HCT116 (cell line): ENCODE measurements around the gene ZNF283. TPM values are rescaled to one million over a fixed set of nuclear protein-coding genes. Genes with fewer than 3 reads are reported as not detected.
A peak's percentile ranks its signal among the peaks of the same experiment; 100 is the strongest.

Experiments used
- ATAC-seq: fragments of 200-7000 bp; cut with Tn5 transposase; 2 replicates; pipeline ENCODE4 v1.9.1; 2020; ENCODE audit warnings: mild to moderate bottlenecking, moderate library complexity
- BruUV-seq: library from RNA; stranded (reverse); fragments of 400-500 nt; replicated peaks from 2 replicates; lab custom pipeline; 2021; lab: Mats Ljungman, UMichigan
- CTCF ChIA-PET: fragments of 300-600 bp; sonication (Branson Sonifier 250); formaldehyde crosslinking; loops from one replicate; lab custom pipeline; 2021; ENCODE audit warnings: antibody characterized with exemption; lab: Charles Lee
- POLR2A ChIA-PET: fragments of 300-600, 350-600 bp; sonication (Branson Sonifier 250); formaldehyde crosslinking; loops from one replicate; lab custom pipeline; 2021; ENCODE audit warnings: antibody characterized with exemption; lab: Charles Lee
- RAD21 ChIA-PET, 2 experiments: fragments of 300-600 bp; sonication (Branson Sonifier 250); formaldehyde crosslinking; loops; one replicate each; lab custom pipeline; 2023; ENCODE audit warnings: low total read pairs in 2 of 2; ENCODE audit not compliant: uncharacterized antibody in 2 of 2, unreplicated experiment in 2 of 2, low non-redundant PET in 1 of 2; lab: Charles Lee
- DNase-seq: peaks from one replicate; pipeline ENCODE4 v3.0.0-alpha.2; 2010; ENCODE audit warnings: low read depth, low spot score
- H2AFZ ChIP-seq: fragments of 200-600 bp; shearing (Covaris generic), sonication (generic); 2 replicates; pipeline ENCODE4 v1.6.1; 2017; ENCODE audit warnings: low read depth, mixed run types, mixed read lengths, antibody characterized with exemption, low read length; ENCODE audit not compliant: poor library complexity, severe bottlenecking
- H3K27ac ChIP-seq: 2 replicates; pipeline ENCODE4 v1.5.1; 2012; ENCODE audit warnings: low read depth, low read length
- H3K27me3 ChIP-seq: fragments of 200-600 bp; sonication (generic); 2 replicates; pipeline ENCODE4 v1.6.1; 2016; ENCODE audit warnings: mixed run types, low read length, mixed read lengths; ENCODE audit not compliant: insufficient read depth
- H3K36me3 ChIP-seq, 2 experiments: fragments of 200-500 bp in 1 of 2; fragments of 200-600 bp in 1 of 2; sonication (Bioruptor generic) in 1 of 2; sonication (generic) in 1 of 2; 2 replicates each; pipeline versions ENCODE4 v1.5.1 to v1.6.1; 2014 to 2016; ENCODE audit warnings: low read length in 2 of 2, inconsistent platforms in 1 of 2, mixed read lengths in 1 of 2, mixed run types in 1 of 2; ENCODE audit not compliant: insufficient read depth in 2 of 2, control insufficient read depth in 1 of 2
- H3K4me1 ChIP-seq, 2 experiments: fragments of 200-600 bp in 1 of 2; sonication (generic) in 1 of 2; 2 replicates each; pipeline versions ENCODE4 v1.5.1 to v1.6.1; 2012 to 2017; ENCODE audit warnings: low read length in 2 of 2, inconsistent platforms in 1 of 2, mild to moderate bottlenecking in 1 of 2, mixed read lengths in 1 of 2, mixed run types in 1 of 2, moderate library complexity in 1 of 2; ENCODE audit not compliant: insufficient read depth in 2 of 2, control insufficient read depth in 1 of 2
- H3K4me2 ChIP-seq: fragments of 200-600 bp; sonication (generic); 2 replicates; pipeline ENCODE4 v1.6.1; 2017; ENCODE audit warnings: mixed run types, low read length, mixed read lengths
- H3K4me3 ChIP-seq, 2 experiments: fragments of 200-600 bp in 1 of 2; sonication (generic) in 1 of 2; replicated peaks in 1 of 2; 2 replicates each; pipeline ENCODE4 v1.5.1; 2011 to 2016; ENCODE audit warnings: low read length in 2 of 2, control low read depth in 1 of 2, low read depth in 1 of 2, mild to moderate bottlenecking in 1 of 2, mixed read lengths in 1 of 2, mixed run types in 1 of 2
- H3K79me2 ChIP-seq: fragments of 200-600 bp; sonication (generic); 2 replicates; pipeline ENCODE4 v1.6.1; 2017; ENCODE audit warnings: mild to moderate bottlenecking, mixed run types, low read length, moderate library complexity, mixed read lengths; ENCODE audit not compliant: insufficient read depth
- H3K9ac ChIP-seq: fragments of 200-600 bp; sonication (generic); 2 replicates; pipeline ENCODE4 v1.6.1; 2016; ENCODE audit warnings: low read length, mixed read lengths
- H3K9me2 ChIP-seq: fragments of 200-600 bp; sonication (generic), shearing (Covaris generic); 2 replicates; pipeline ENCODE4 v1.6.1; 2017; ENCODE audit warnings: mixed run types, mild to moderate bottlenecking, moderate library complexity; ENCODE audit not compliant: insufficient read depth
- H3K9me3 ChIP-seq, 2 experiments: fragments of 200-500 bp in 1 of 2; fragments of 200-600 bp in 1 of 2; sonication (Bioruptor generic) in 1 of 2; sonication (generic) in 1 of 2; 2 replicates each; pipeline ENCODE4 v1.6.1; 2014 to 2017; ENCODE audit warnings: low read length in 2 of 2, mixed read lengths in 2 of 2, inconsistent platforms in 1 of 2, low read depth in 1 of 2, mild to moderate bottlenecking in 1 of 2, mixed run types in 1 of 2, moderate library complexity in 1 of 2; ENCODE audit not compliant: control insufficient read depth in 1 of 2, insufficient read depth in 1 of 2
- H4K20me1 ChIP-seq: fragments of 200-600 bp; sonication (generic), shearing (Covaris generic); 2 replicates; pipeline ENCODE4 v1.6.1; 2017; ENCODE audit warnings: mixed run types, mild to moderate bottlenecking, moderate library complexity; ENCODE audit not compliant: insufficient read depth
- ATF3 ChIP-seq: IDR thresholded peaks from 2 replicates; pipeline ENCODE4 v1.6.1; 2012
- CBX3 ChIP-seq: IDR thresholded peaks from 2 replicates; pipeline ENCODE4 v1.6.1; 2012; ENCODE audit warnings: low read depth
- CEBPB ChIP-seq: IDR thresholded peaks from 2 replicates; pipeline ENCODE4 v1.6.1; 2012; ENCODE audit warnings: low read depth
- ELF1 ChIP-seq: IDR thresholded peaks from 2 replicates; pipeline ENCODE4 v1.6.1; 2012; ENCODE audit warnings: low read depth, borderline replicate concordance
- EZH2 ChIP-seq: fragments of 200-600 bp; sonication (generic); IDR thresholded peaks from 2 replicates; pipeline ENCODE4 v1.6.1; 2017; ENCODE audit warnings: antibody characterized with exemption, mixed run types
- EZH2phosphoT487 ChIP-seq: fragments of 200-600 bp; IDR thresholded peaks from 2 replicates; pipeline ENCODE4 v1.6.1; 2018; ENCODE audit warnings: antibody characterized with exemption, borderline replicate concordance
- FOSL1 ChIP-seq: IDR thresholded peaks from 2 replicates; pipeline ENCODE4 v1.6.1; 2012; ENCODE audit warnings: low read depth
- JUND ChIP-seq: IDR thresholded peaks from 2 replicates; pipeline ENCODE4 v1.6.1; 2012
- POLR2A ChIP-seq: IDR thresholded peaks from 2 replicates; pipeline ENCODE4 v1.7.0; 2011; ENCODE audit warnings: borderline replicate concordance; ENCODE audit not compliant: insufficient read depth, insufficient read length; ENCODE audit errors: extremely low read depth
- POLR2AphosphoS5 ChIP-seq: IDR thresholded peaks from 2 replicates; pipeline ENCODE4 v1.6.1; 2011; ENCODE audit warnings: mild to moderate bottlenecking, low read depth, low read length, moderate library complexity
- RAD21 ChIP-seq: IDR thresholded peaks from 2 replicates; pipeline ENCODE4 v1.6.1; 2012; ENCODE audit warnings: low read depth, mild to moderate bottlenecking
- SIN3A ChIP-seq: IDR thresholded peaks from 2 replicates; pipeline ENCODE4 v1.6.1; 2012; ENCODE audit warnings: low read depth
- SP1 ChIP-seq: IDR thresholded peaks from 2 replicates; pipeline ENCODE4 v1.6.1; 2012; ENCODE audit warnings: low read depth
- SRF ChIP-seq: IDR thresholded peaks from 2 replicates; pipeline ENCODE4 v1.6.1; 2012; ENCODE audit warnings: low read depth
- TCF7L2 ChIP-seq: IDR thresholded peaks from 2 replicates; pipeline ENCODE4 v1.7.0; 2011; ENCODE audit warnings: borderline replicate concordance, inconsistent platforms; ENCODE audit not compliant: insufficient read depth, insufficient read length; ENCODE audit errors: extremely low read depth
- YY1 ChIP-seq: IDR thresholded peaks from 2 replicates; pipeline ENCODE4 v1.6.1; 2011; ENCODE audit warnings: low read length, low read depth, moderate library complexity, mild to moderate bottlenecking; ENCODE audit not compliant: insufficient replicate concordance; ENCODE audit errors: extremely low read depth
- ZFX ChIP-seq: fragments of 450-650 bp; IDR thresholded peaks from 2 replicates; pipeline ENCODE4 v1.6.1; 2017
- ZNF274 ChIP-seq: fragments of 200-500 bp; sonication (Bioruptor generic); IDR thresholded peaks from 2 replicates; pipeline ENCODE4 v1.6.1; 2014; ENCODE audit warnings: mild to moderate bottlenecking, low read depth, low read length, inconsistent platforms
- intact Hi-C: fragments of 100-400 bp; cut with micrococcal nuclease; formaldehyde crosslinking; loops from 2 replicates; pipeline ENCODE4 v1.10.0; 2022
- total RNA-seq: library from RNA; stranded (reverse); gene quantifications from one replicate; pipeline ENCODE4 v1.2.1, GENCODE V29; 2021; ENCODE audit not compliant: unreplicated experiment
- TF ChIP-seq, protein P1 (sequence below), 3 experiments: fragments of 200-600 bp in 1 of 3; sonication (generic) in 1 of 3; IDR thresholded peaks in 2 of 3; conservative IDR thresholded peaks in 1 of 3; 2 replicates each; pipeline ENCODE4 v1.5.1; 2012 to 2017; ENCODE audit warnings: low read depth in 2 of 3, low read length in 2 of 3, antibody characterized with exemption in 1 of 3, borderline replicate concordance in 1 of 3, control low read depth in 1 of 3, mild to moderate bottlenecking in 1 of 3, mixed read lengths in 1 of 3, mixed run types in 1 of 3, moderate library complexity in 1 of 3; ENCODE audit not compliant: insufficient read depth in 1 of 3
- TF ChIP-seq, protein P2 (sequence below): IDR thresholded peaks from 2 replicates; pipeline ENCODE4 v1.6.1; 2012
- TF ChIP-seq, protein P3 (sequence below): IDR thresholded peaks from 2 replicates; pipeline ENCODE4 v1.6.1; 2011; ENCODE audit warnings: mild to moderate bottlenecking, low read length, moderate library complexity; ENCODE audit not compliant: insufficient replicate concordance; ENCODE audit errors: extremely low read depth

The ZNF283 gene
- total RNA-seq, 1 experiment from 2014 or later: 7.6 TPM

- no peaks in the 10 kb centered on the region for H4K20me1 ChIP-seq
- H3K9ac ChIP-seq: peak within 1 kb of the TSS; percentile 88
- peak within 1 kb of the TSS; percentile 94 for H3K27ac ChIP-seq
- ATAC-seq (peak; percentile 59), DNase-seq (peak; percentile 71)
- intact Hi-C loops: loop anchor here (10.0 kb wide), 1 partner anchor 106 kb away; the partner anchor contains the start of gene PLAUR
- RAD21 ChIA-PET: interaction anchor here in 1 of 2 experiments (0.6 kb wide), 1 partner anchor 26 kb away, joined by 3 read pairs; the partner anchor contains the start of gene SMG9
- H3K4me3 ChIP-seq: peak within 1 kb of the TSS; percentile 74
- no peak within 1 kb of the TSS for H2AFZ ChIP-seq
- no peaks in the 10 kb centered on the region for H3K27me3 ChIP-seq
- peaks cover 66% of the 10 kb centered on the region for H3K79me2 ChIP-seq
- H3K36me3 ChIP-seq: 0 out of 4 replicates have a peak, but pooled peaks cover 0 to 5% of the 10 kb centered on the region in 2 experiments
- no TSS peak for BruUV-seq
- no peaks in the 10 kb centered on the region for H3K9me2 ChIP-seq
- CTCF ChIA-PET: interaction anchor here (0.8 to 3.1 kb wide), 2 partner anchors 13 to 14 kb away, joined by 7 to 10 read pairs; no protein-coding TSS in a partner anchor
- POLR2A ChIA-PET: interaction anchor here (0.5 to 1.5 kb wide), 5 partner anchors 18 to 845 kb away, joined by 3 to 6 read pairs (median 4); partner anchors contain the start of gene SMG9
- peaks cover 80 to 100% of the 10 kb centered on the region in 2 experiments for H3K4me1 ChIP-seq
- H3K4me2 ChIP-seq: peak within 1 kb of the TSS; percentile 88
- H3K9me3 ChIP-seq: no peaks in the 10 kb centered on the region
- no peak for TF ChIP-seq ZFX
- no peak for TF ChIP-seq ELF1
- peak; percentile 59 for TF ChIP-seq POLR2AphosphoS5
- TF ChIP-seq TCF7L2: no peak
- TF ChIP-seq SRF: no peak
- TF ChIP-seq ATF3: no peak
- TF ChIP-seq, protein P1, sequence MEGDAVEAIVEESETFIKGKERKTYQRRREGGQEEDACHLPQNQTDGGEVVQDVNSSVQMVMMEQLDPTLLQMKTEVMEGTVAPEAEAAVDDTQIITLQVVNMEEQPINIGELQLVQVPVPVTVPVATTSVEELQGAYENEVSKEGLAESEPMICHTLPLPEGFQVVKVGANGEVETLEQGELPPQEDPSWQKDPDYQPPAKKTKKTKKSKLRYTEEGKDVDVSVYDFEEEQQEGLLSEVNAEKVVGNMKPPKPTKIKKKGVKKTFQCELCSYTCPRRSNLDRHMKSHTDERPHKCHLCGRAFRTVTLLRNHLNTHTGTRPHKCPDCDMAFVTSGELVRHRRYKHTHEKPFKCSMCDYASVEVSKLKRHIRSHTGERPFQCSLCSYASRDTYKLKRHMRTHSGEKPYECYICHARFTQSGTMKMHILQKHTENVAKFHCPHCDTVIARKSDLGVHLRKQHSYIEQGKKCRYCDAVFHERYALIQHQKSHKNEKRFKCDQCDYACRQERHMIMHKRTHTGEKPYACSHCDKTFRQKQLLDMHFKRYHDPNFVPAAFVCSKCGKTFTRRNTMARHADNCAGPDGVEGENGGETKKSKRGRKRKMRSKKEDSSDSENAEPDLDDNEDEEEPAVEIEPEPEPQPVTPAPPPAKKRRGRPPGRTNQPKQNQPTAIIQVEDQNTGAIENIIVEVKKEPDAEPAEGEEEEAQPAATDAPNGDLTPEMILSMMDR (IDR thresholded peaks at IDR 0.05 in 2 of 3, conservative IDR thresholded peaks at IDR 0.05 in 1 of 3; ENCODE audit: borderline replicate concordance in 1 of 3, insufficient read depth in 1 of 3, low read depth in 2 of 3, low read length in 2 of 3): no peak
- TF ChIP-seq CEBPB: no peak
- no peak for TF ChIP-seq FOSL1
- no peak; the same call in 1 of the 2 replicates for TF ChIP-seq JUND
- TF ChIP-seq EZH2phosphoT487: no peak
- TF ChIP-seq CBX3: peak; percentile 83
- TF ChIP-seq, protein P2, sequence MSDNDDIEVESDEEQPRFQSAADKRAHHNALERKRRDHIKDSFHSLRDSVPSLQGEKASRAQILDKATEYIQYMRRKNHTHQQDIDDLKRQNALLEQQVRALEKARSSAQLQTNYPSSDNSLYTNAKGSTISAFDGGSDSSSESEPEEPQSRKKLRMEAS: peak; percentile 89; the same call in 1 of the 2 replicates
- TF ChIP-seq YY1: peak; percentile 3
- TF ChIP-seq RAD21: no peak
- no peak for TF ChIP-seq EZH2
- TF ChIP-seq SP1: peak; percentile 63
- no peak for TF ChIP-seq SIN3A
- TF ChIP-seq, protein P3, sequence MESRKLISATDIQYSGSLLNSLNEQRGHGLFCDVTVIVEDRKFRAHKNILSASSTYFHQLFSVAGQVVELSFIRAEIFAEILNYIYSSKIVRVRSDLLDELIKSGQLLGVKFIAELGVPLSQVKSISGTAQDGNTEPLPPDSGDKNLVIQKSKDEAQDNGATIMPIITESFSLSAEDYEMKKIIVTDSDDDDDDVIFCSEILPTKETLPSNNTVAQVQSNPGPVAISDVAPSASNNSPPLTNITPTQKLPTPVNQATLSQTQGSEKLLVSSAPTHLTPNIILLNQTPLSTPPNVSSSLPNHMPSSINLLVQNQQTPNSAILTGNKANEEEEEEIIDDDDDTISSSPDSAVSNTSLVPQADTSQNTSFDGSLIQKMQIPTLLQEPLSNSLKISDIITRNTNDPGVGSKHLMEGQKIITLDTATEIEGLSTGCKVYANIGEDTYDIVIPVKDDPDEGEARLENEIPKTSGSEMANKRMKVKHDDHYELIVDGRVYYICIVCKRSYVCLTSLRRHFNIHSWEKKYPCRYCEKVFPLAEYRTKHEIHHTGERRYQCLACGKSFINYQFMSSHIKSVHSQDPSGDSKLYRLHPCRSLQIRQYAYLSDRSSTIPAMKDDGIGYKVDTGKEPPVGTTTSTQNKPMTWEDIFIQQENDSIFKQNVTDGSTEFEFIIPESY: no peak
- no peak for TF ChIP-seq ZNF274
- TF ChIP-seq POLR2A: no peak
Observed at GRCh38 chr19:43780706-43781525, 46.2 kb upstream of the ZNF283 start, which contains the start of gene KCNN4. TSS of gene KCNN4 (minus strand) at chr19:43780973. CDS start at chr19:43780861, 112 bp downstream.
